ENCODE measurements around the gene ZKSCAN5. TPM values are rescaled to one million over a fixed set of nuclear protein-coding genes. Genes with fewer than 3 reads are reported as not detected.

The ZKSCAN5 gene
- total and polyA plus RNA-seq, 2 experiments from 2014 or later = 4.6 to 13.4 TPM

- TF ChIP-seq, protein P1, sequence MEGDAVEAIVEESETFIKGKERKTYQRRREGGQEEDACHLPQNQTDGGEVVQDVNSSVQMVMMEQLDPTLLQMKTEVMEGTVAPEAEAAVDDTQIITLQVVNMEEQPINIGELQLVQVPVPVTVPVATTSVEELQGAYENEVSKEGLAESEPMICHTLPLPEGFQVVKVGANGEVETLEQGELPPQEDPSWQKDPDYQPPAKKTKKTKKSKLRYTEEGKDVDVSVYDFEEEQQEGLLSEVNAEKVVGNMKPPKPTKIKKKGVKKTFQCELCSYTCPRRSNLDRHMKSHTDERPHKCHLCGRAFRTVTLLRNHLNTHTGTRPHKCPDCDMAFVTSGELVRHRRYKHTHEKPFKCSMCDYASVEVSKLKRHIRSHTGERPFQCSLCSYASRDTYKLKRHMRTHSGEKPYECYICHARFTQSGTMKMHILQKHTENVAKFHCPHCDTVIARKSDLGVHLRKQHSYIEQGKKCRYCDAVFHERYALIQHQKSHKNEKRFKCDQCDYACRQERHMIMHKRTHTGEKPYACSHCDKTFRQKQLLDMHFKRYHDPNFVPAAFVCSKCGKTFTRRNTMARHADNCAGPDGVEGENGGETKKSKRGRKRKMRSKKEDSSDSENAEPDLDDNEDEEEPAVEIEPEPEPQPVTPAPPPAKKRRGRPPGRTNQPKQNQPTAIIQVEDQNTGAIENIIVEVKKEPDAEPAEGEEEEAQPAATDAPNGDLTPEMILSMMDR (conservative IDR thresholded peaks at IDR 0.05; ENCODE audit: low read depth in 2 of 2) = no peak
- TF ChIP-seq EZH2phosphoT487 (IDR thresholded peaks at IDR 0.05; ENCODE audit: unreplicated experiment) (no peak), ZNF462 (CRISPR knock-in tag; IDR thresholded peaks at IDR 0.05) (no peak), ZNF114 (CRISPR knock-in tag; IDR thresholded peaks at IDR 0.05) (no peak), STAT1 (IDR thresholded peaks at IDR 0.05; ENCODE audit: unreplicated experiment) (no peak)
These were observed 67.3 kb downstream of the ZKSCAN5 start (continued) for GRCh38 chr7:99571768-99572167.

DNA sequence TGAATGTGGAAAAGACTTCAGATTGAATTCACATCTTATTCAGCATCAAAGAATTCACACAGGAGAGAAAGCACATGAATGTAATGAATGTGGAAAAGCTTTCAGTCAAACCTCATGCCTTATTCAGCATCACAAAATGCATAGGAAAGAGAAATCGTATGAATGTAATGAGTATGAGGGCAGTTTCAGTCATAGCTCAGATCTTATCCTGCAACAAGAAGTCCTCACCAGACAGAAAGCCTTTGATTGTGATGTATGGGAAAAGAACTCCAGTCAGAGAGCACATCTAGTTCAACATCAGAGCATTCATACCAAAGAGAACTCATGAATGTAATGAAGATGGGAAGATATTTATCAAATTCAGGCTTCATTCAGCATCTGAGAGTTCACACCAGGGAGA is 68.8 kb downstream of the ZKSCAN5 start:
- Mint-ChIP-seq H3K9me3 (no peaks in the 10 kb centered on the region), H3K4me1 (peaks cover 17% of the 10 kb centered on the region; the same call in 2 of the 3 replicates), H3K27ac (no peak overlapping the region), H3K36me3 (ENCODE audit: low read depth) (peaks cover 40% of the 10 kb centered on the region), H3K27me3 (ENCODE audit: insufficient read depth, low read depth, poor library complexity) (no peaks in the 10 kb centered on the region), H3K4me3 (no peak overlapping the region)
- Histone ChIP-seq H3K27ac (ENCODE audit: low read depth) (no peak overlapping the region), H4K20me1 (replicated peaks; ENCODE audit: insufficient read depth) (peaks cover 6% of the 10 kb centered on the region; the same call in 1 of the 2 replicates), H3K4me2 (no peak overlapping the region), H3K4me3 (no peak overlapping the region), H3F3A (replicated peaks; ENCODE audit: low read depth) (no peaks in the 10 kb centered on the region), H3K27me3 (ENCODE audit: insufficient read depth) (no peaks in the 10 kb centered on the region), H3K9me2 (ENCODE audit: insufficient read depth) (no peaks in the 10 kb centered on the region), H3K79me2 (replicated peaks; ENCODE audit: insufficient read depth) (0 out of 2 replicates have a peak, but pooled peaks cover 6% of the 10 kb centered on the region), H2AFZ (no peak overlapping the region), H3K36me3 (ENCODE audit: insufficient read depth) (peaks cover 19% of the 10 kb centered on the region; the same call in 1 of the 2 replicates), H3K4me1 (ENCODE audit: insufficient read depth) (peaks cover 18% of the 10 kb centered on the region)
- DNase-seq (ENCODE audit: low spot score) = no peak
- no peak for ATAC-seq
- TF ChIP-seq ZNF114 (CRISPR knock-in tag; IDR thresholded peaks at IDR 0.05) (no peak), EZH2 (IDR thresholded peaks at IDR 0.05; ENCODE audit: low read depth, unreplicated experiment) (no peak), EZH2phosphoT487 (IDR thresholded peaks at IDR 0.05; ENCODE audit: unreplicated experiment) (no peak), JUNB (IDR thresholded peaks at IDR 0.05; ENCODE audit: unreplicated experiment) (no peak), ETS1 (IDR thresholded peaks at IDR 0.05) (no peak), POLR2AphosphoS5 (IDR thresholded peaks at IDR 0.05; ENCODE audit: low read depth) (no peak), NANOG (IDR thresholded peaks at IDR 0.05; ENCODE audit: borderline replicate concordance) (no peak)
- TF ChIP-seq, protein P2, sequence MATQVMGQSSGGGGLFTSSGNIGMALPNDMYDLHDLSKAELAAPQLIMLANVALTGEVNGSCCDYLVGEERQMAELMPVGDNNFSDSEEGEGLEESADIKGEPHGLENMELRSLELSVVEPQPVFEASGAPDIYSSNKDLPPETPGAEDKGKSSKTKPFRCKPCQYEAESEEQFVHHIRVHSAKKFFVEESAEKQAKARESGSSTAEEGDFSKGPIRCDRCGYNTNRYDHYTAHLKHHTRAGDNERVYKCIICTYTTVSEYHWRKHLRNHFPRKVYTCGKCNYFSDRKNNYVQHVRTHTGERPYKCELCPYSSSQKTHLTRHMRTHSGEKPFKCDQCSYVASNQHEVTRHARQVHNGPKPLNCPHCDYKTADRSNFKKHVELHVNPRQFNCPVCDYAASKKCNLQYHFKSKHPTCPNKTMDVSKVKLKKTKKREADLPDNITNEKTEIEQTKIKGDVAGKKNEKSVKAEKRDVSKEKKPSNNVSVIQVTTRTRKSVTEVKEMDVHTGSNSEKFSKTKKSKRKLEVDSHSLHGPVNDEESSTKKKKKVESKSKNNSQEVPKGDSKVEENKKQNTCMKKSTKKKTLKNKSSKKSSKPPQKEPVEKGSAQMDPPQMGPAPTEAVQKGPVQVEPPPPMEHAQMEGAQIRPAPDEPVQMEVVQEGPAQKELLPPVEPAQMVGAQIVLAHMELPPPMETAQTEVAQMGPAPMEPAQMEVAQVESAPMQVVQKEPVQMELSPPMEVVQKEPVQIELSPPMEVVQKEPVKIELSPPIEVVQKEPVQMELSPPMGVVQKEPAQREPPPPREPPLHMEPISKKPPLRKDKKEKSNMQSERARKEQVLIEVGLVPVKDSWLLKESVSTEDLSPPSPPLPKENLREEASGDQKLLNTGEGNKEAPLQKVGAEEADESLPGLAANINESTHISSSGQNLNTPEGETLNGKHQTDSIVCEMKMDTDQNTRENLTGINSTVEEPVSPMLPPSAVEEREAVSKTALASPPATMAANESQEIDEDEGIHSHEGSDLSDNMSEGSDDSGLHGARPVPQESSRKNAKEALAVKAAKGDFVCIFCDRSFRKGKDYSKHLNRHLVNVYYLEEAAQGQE (IDR thresholded peaks at IDR 0.05; ENCODE audit: unreplicated experiment) = no peak
